Activated T-helper 1 cell treated with anti-CD3 and anti-CD28 coated beads, Interleukin-2, amount 50 U/mL, for 16 hours (primary cell): Measurements from ENCODE around the gene FOXN4.

ENCODE experiments used
- DNase-seq, 2 donors: peaks; one replicate each; pipeline ENCODE4 v3.0.0-alpha.2; 2020; ENCODE audit warnings: low read depth in 1 of 2, low spot score in 1 of 2

Gene FOXN4

GRCh38 chr12:109261087-109261486 is 48.0 kb downstream of the FOXN4 start:
- no peak for DNase-seq

DNA sequence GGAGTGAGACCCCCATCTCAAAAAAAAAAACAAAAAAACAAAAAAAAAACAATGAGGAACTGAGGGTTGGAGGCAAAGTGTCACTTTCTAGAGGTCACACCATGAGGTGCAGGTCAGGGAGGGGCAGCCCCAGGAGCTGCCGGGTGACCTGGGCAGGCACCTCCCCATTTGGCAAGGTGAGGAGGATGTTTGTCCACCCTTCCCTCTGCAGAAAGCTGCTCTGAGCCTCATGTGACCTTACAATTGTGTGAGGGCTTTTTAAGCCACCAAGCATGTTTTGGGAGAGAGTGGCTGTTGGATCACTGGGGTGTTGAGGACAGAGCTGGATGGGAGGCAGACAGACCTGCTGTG is 49.6 kb downstream of the FOXN4 start:
- no peak for DNase-seq

DNA sequence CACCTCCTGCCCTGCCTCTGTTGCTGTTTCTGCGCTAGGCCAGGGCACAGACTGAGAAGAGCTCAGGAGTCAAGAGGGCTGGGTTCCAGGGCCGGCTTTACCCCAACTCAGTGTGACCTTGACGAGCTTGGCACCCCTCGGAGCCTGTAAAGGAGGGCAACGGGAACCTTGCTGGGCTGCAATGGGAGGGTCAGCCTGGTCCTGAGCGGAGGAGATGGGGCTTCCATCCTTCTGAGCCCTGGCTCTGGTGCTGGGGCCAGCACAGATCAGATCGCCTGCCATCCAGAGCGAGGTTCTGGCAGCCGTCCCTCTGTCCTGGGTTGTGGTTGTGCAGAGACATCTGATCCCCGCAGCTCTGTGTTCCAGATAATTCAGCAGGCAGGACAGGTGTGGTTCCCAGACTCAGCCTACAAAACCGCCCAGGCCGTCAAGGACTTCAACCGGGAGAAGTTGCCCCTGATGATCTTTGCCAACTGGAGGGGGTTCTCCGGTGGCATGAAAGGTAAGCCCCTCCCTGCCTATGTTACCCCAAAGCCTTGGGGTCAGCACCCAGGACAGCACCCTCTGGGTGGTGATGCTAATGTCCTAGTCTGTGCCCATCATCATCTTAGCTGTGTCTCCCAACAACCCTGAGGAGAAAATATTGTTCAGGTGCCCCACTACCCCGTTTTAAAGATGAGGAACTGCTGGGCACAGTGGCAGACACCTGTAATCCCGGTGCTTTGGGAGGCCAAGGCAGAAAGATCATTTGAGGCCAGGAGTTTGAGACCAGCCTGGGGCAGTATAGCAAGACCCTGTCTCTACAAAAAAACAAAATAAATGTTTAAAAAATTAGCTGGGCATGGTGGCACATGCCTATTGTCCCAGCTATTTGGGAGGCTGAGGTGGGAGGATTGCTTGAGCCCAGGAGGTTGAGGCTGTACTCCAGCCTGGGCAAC is 50.2 kb downstream of the FOXN4 start:
- DNase-seq = no peak

DNA sequence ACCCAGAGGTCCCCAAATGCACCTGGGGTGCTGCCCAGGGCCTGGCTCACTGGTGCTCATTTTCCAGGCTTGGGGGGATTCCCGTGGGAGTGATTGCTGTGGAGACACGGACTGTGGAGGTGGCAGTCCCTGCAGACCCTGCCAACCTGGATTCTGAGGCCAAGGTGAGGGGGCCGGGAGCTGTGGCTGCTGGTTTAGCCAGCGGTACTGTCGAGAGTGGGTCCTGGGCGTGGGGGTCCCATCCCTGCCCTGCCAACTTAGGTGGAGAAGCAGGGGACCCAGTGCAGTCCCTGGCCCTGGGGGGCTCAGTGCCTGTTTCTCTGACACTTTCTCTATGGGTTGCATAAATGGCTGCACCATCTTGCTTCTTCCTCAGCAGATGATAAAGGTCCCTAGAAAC is 50.9 kb downstream of the FOXN4 start:
- DNase-seq = no peak

- no peak for DNase-seq
Measured at GRCh38 chr12:109256011-109256410, 53.1 kb downstream of the FOXN4 start.

DNA sequence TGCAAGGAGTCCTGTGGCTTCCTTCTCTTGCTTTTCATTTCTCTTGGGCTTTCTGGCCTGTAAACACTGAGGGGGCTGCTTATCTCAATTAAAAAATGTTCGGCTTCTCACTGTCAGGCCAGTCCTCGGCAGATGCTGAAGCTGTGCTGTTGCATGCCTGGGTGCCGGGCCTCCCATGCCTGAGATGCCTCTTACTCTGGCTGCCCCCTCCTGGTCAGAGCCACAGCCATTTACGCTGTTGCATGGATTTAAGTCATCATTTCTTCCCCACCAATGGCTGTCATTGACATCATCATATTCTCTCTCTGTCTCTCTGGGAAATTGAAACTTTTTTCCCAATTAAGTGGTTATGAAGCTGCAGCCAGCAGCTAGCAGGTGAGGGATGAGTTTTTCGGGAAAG is 53.7 kb downstream of the FOXN4 start:
- DNase-seq = no peak

DNA sequence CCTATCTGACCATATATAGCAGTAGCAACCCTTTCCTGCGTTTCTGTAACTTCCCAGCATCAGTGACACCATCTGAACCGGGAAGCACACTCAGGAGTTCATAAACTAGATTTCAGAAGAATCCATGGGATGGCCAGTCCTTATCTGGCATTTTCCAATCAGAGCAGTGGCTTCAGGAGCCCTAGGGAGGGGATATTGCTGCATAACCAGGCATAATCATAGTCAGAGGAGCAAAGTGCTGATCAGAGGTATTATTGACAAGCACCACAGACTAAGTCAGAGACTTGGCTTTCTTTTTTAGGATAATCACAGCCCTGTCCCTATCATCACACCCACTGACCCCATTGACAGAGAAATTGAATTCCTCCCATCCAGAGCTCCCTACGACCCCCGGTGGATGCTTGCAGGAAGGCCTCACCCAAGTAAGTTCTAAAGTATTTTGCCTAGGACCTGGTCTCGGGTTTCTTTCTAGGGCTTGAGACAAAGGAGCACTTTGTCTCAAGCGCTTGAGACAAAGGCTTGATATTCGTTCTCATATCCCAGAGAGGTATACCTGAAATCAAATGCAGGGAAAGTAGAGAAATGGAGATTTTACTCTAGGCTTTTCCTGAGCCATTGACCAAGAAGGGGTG is 55.1 kb downstream of the FOXN4 start:
- no peak for DNase-seq

- no peak for DNase-seq
Measured at GRCh38 chr12:109252799-109253198, 56.3 kb downstream of the FOXN4 start.

GRCh38 chr12:109250523-109250922 is 58.6 kb downstream of the FOXN4 start:
- no peak for DNase-seq

DNA sequence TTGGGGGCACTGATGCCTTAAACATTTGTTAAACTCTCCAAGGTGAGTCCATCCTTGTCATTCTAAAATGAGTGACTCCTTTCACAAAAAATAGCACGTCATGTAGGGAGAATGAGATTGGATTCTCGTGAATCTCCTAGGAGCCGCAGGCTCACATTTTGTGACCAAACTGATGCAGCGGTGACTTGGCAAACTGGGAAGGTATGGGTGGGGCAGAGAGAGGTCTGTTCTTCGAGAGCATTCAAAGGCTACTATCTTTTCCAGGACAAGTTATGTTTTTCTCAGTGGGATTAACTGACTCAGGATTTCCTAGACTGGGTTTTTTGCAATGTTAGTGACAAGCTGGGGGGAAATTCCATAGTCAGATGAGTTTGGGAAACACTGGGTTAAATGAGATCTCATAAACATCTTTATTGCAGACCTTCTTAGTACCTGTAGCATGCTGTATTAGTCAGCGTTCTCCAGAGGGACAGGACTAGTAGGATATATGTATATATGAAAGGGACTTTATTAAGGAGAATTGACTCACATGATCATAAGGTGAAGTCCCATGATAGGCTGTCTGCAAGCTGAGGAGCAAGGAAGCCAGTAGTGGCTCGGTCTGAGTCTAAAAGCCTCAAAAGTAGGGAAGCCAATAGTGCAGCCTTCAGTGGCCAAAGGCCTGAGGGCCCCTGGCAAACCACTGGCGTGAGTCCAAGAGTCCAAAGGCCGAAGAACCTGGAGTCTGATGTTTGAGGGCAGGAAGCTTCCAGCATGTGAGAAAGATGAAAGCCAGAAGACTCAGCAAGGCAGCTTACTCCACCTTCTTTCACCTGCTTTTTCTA is 61.0 kb downstream of the FOXN4 start:
- DNase-seq = no peak

GRCh38 chr12:109246221-109246620 is 62.9 kb downstream of the FOXN4 start:
- DNase-seq = no peak

- no peak for DNase-seq
Measured at GRCh38 chr12:109244073-109244472, 65.0 kb downstream of the FOXN4 start.

GRCh38 chr12:109241936-109242335 is 67.1 kb downstream of the FOXN4 start:
- DNase-seq = no peak

- no peak for DNase-seq
Measured at GRCh38 chr12:109240365-109240764, 68.7 kb downstream of the FOXN4 start.

DNA sequence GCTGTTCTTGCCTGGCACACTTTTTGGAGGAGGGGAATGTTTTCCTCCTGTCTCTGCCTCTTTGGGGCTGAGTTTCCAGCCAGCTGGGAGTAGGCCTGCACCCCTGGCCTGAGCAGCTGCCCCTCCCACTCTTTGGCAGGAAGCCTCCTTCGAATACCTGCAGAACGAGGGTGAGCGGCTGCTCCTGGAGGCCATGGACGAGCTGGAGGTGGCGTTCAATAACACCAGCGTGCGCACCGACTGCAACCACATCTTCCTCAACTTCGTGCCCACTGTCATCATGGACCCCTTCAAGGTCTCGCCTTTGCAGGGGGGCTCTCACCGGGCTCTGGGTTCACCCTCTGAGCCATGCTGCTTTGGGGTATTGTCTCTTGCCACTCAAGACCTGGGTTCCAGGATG is 69.4 kb downstream of the FOXN4 start:
- DNase-seq = no peak

GRCh38 chr12:109239179-109239578 is 69.9 kb downstream of the FOXN4 start:
- no peak for DNase-seq

GRCh38 chr12:109236257-109236656 is 72.8 kb downstream of the FOXN4 start:
- DNase-seq = no peak

DNA sequence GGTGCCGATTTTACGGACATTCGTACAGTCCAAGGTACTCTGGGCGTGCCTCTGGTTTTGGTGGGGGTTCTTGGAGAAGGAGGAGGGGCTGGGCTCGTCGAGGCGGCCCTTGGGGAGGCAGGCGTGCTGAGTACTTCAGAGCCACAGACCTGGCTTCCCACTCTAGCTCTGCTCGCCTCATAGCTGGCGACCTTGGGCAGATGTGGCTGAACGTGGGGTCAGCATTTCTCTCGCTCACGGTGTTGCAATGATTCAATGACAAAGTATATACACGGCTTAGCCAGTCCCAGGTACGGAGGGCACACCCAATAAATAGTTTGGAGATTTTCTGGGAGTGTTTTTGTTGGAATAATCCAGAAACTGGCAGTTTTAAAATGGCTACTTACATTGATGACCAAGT is 75.1 kb downstream of the FOXN4 start:
- no peak for DNase-seq

DNA sequence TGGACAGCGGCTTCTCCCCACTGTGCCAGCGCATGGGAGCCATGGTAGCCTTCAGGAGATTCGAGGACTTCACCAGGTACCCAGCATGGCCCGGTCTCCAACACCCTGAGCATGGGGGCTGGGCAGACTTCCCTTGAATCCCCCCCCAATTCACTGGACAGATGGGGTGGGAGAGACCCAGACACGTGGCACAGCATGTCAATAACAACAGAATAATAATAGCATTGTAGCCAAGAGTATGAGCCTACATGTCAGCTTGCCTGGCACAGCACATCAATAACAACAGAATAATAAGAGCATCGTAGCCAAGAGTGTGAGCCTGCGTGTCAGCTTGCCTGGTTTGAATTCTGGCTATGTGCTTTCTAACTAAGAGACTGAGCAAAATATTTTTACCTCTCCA is 76.4 kb downstream of the FOXN4 start:
- no peak for DNase-seq

DNA sequence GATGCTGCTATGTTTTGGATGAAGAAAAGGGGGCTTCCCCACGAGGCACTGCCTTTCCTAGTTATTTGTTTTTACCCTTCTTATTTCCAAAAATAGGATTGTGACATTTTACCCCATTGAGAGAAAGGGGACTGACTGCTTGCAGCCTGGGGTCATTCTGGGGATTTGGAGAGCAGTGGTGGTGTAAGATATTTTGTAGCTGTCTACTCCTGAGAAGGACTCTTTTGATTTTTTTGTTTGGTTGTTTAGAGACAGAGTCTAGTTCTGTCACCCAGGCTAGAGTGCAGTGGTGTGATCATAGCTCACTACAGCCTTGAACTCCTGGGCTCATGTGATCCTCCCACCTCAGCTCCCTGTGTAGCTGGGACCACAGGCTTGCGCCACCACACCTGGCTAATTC is 78.9 kb downstream of the FOXN4 start:
- no peak for DNase-seq

- no peak for DNase-seq
Measured at GRCh38 chr12:109228664-109229063, 80.4 kb downstream of the FOXN4 start.
